GM18951 (cell line): Measurements from ENCODE around the gene TBX4.

Experiments
- POLR2A ChIP-seq: IDR thresholded peaks from 4 replicates; pipeline ENCODE4 v1.6.1; 2011; ENCODE audit warnings: mild to moderate bottlenecking; ENCODE audit not compliant: insufficient read length, insufficient read depth; ENCODE audit errors: extremely low read depth
- in situ Hi-C: fragments of 300-500 bp; cut with MboI; formaldehyde crosslinking; loops from one replicate; pipeline ENCODE4 v1.12.0; 2022; ENCODE audit warnings: low sequenced_read_pairs, mixed read lengths, inconsistent platforms; ENCODE audit not compliant: unreplicated experiment

Gene TBX4

GRCh38 chr17:61409301-61410112 is 42.7 kb upstream of the TBX4 start:
- no peak for TF ChIP-seq POLR2A
- in situ Hi-C loops, result loop anchor here (25.0 kb wide), 1 partner anchor 428 kb away; no protein-coding TSS in a partner anchor

DNA sequence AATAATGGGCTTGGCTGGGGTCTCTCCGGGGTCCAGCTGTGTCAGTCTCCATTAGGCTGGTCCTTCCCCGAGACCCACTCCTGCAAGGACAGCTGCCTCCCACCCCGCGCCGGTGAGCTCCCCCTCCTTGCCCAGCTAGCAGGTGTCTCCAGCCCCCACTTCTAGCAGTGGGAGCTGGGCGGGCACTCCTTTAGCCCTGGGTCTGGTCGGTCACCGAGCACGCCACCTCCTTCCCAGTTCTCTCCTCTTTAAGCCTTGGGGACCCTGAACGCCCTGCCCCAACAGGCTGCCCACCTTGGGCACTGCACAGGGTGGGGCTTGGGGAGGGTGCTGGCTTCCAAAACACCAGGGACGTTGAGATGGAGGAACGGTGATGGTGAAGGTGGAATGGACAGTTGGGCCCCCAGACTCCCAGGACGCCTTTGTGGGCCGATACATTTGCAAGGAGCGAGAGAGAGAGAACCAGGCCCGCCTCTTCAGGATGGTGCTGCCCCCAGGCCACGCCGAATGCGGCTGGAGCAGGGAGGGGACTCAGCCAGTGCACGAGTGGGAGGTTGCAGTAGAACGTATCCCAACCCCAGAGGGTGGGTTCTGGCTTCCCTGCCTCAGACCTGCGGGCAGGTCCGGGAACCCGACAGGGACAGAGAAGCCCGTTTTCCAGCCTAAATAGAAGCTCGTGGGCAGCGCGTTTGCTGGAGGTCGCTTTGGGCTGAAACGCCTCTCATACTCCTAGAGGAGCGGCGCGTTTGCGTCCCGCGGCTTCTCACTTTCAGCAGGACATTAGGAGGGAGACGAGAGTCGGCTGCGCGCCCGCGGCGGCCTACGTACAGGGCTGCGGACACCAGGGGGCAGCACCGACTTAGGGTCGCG is 41.8 kb upstream of the TBX4 start:
- no peak for TF ChIP-seq POLR2A
- in situ Hi-C loops, result loop anchor here (25.0 kb wide), 1 partner anchor 427 kb away; no protein-coding TSS in a partner anchor

- in situ Hi-C loops, result loop anchor here (25.0 kb wide), 1 partner anchor 426 kb away; no protein-coding TSS in a partner anchor
- no peak for TF ChIP-seq POLR2A
Measured at GRCh38 chr17:61411011-61411260, 41.3 kb upstream of the TBX4 start.

DNA sequence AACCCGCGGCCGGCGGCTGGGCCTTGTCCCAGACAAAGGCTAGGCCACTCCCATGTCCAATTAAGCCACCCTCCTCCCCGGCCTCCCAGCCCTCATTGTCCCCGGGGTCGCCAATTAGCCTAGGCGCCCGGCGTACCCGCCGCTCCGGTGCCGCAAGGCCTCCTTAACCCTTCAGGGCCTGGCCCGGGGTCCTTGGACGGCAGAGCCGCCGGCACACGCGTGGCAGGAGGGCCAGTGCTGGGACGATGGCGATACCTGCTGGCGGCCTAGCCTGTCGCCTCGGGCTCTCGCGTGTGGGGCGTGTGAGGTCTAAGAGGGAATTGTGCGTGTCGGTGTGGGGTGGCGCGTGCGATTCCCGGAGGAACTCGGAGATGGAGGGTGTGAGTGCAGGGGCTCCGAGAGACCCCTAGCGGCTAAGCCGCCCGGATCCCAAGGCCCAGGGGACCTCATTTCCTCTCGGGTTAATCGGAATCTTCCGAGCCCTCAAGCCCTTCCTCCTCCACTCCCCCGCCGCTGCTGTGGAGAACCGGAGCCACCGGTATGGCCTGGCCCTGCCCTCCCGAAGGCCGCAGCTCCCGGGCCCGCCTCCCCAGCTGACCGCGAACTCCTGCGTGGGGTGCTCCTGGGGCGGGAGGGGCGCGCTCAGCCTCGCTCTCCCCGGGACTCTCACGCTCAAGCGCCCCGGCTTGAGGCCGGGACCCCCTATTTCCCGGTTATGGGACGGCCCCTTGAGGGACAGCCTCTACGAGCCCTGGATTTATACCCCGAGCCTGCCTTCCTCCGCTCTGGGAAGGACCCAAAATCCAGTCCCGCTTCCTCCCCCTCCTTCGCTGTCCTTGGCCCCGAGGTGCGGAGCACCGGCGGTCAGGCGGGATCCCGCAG is 40.7 kb upstream of the TBX4 start:
- in situ Hi-C loops, result loop anchor here (25.0 kb wide), 1 partner anchor 426 kb away; no protein-coding TSS in a partner anchor

DNA sequence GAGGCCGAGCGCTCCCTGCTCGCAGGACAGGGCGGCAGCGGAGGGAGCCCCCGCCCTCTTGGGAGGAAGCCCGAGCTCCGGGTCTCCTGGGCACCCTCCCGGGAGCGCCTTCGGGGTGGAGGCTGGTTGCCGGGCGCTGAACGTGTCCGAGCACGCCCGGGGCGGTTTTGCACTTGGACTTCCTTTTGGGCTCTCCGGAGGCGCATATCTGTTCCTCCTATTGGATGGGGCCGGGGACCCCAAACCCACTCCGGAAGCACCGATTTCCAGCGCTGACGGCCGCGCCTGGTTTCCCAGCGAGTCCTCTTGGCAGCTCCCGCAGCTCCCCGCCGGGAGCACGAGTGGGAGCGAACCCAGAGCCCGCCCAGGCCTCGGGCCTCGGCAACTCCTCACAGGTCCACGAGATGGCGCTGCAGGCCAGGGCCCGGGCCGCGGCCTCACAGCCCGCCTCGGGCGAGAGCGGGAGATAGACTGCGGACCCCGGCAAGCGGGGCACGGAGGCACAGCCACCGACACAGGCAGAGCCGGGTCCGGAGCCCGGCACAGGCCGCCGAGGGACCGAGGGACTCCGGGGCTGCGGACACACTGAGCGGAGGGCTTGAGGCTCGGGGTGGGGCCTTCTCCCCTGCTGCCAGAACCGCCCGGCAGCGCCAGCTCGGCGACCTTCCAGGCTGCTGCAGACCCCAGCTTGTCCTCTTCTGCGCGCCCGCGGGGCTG is 39.9 kb upstream of the TBX4 start:
- peak; percentile 29 for TF ChIP-seq POLR2A
- in situ Hi-C loops, result loop anchor here (25.0 kb wide), 1 partner anchor 425 kb away; no protein-coding TSS in a partner anchor

More for the DNA sequence above, 40.7 kb upstream of the TBX4 start:
- no peak for TF ChIP-seq POLR2A

- in situ Hi-C loops, result loop anchor here (25.0 kb wide), 1 partner anchor 424 kb away; no protein-coding TSS in a partner anchor
- TF ChIP-seq POLR2A, result no peak
Measured at GRCh38 chr17:61412860-61413660, 39.2 kb upstream of the TBX4 start.

- no peak for TF ChIP-seq POLR2A
- in situ Hi-C loops, result loop anchor here (25.0 kb wide), 1 partner anchor 424 kb away; no protein-coding TSS in a partner anchor
Measured at GRCh38 chr17:61413661-61414126, 38.5 kb upstream of the TBX4 start.

- in situ Hi-C loops, result loop anchor here (25.0 kb wide), 1 partner anchor 423 kb away; no protein-coding TSS in a partner anchor
- no peak for TF ChIP-seq POLR2A
Measured at GRCh38 chr17:61414141-61414935, 37.9 kb upstream of the TBX4 start.

- in situ Hi-C loops, result loop anchor here (25.0 kb wide), 1 partner anchor 422 kb away; no protein-coding TSS in a partner anchor
- no peak for TF ChIP-seq POLR2A
Measured at GRCh38 chr17:61414936-61415251, 37.3 kb upstream of the TBX4 start.

- in situ Hi-C loops, result loop anchor here (25.0 kb wide), 1 partner anchor 422 kb away; no protein-coding TSS in a partner anchor
- TF ChIP-seq POLR2A, result no peak
Measured at GRCh38 chr17:61415374-61416210, 36.6 kb upstream of the TBX4 start.
